MM.1S (cell line): ENCODE results near the gene TAF1B.

ENCODE experiments used
- DNase-seq: peaks from one replicate; pipeline ENCODE4 v3.0.0-alpha.2; 2015
- H2AFZ ChIP-seq: fragments of 300-600 bp; sonication (generic); 2 replicates; pipeline ENCODE4 v1.6.0; 2016; ENCODE audit warnings: antibody characterized with exemption, low read length
- H3F3A ChIP-seq: fragments of 300-600 bp; sonication (generic); 2 replicates; pipeline ENCODE4 v1.6.1; 2016; ENCODE audit warnings: mild to moderate bottlenecking, antibody characterized with exemption, low read length, moderate library complexity, mixed read lengths; ENCODE audit not compliant: insufficient read depth
- H3K27ac ChIP-seq: fragments of 300-600 bp; sonication (generic); 2 replicates; pipeline ENCODE4 v1.5.1; 2016; ENCODE audit warnings: mild to moderate bottlenecking, low read length
- H3K27me3 ChIP-seq: fragments of 300-600 bp; sonication (generic); replicated peaks from 2 replicates; pipeline ENCODE4 v1.6.0; 2016; ENCODE audit warnings: low read length; ENCODE audit not compliant: insufficient read depth
- H3K36me3 ChIP-seq: fragments of 300-600 bp; sonication (generic); replicated peaks from 2 replicates; pipeline ENCODE4 v1.6.1; 2016; ENCODE audit warnings: mild to moderate bottlenecking, low read length, mixed read lengths; ENCODE audit not compliant: insufficient read depth
- H3K4me1 ChIP-seq: fragments of 300-600 bp; sonication (generic); 2 replicates; pipeline ENCODE4 v1.6.1; 2016; ENCODE audit warnings: low read length, mixed read lengths
- H3K4me2 ChIP-seq: fragments of 300-600 bp; sonication (generic); 2 replicates; pipeline ENCODE4 v1.6.0; 2016; ENCODE audit warnings: low read depth, low read length
- H3K4me3 ChIP-seq: fragments of 300-600 bp; sonication (generic); 2 replicates; pipeline ENCODE4 v1.5.1; 2016; ENCODE audit warnings: low read length, mixed read lengths
- H3K79me2 ChIP-seq: fragments of 300-600 bp; sonication (generic); 2 replicates; pipeline ENCODE4 v1.6.1; 2016; ENCODE audit warnings: mixed run types, low read length, mixed read lengths
- H3K9ac ChIP-seq: fragments of 300-600 bp; sonication (generic); 2 replicates; pipeline ENCODE4 v1.6.1; 2016; ENCODE audit warnings: low read length, mixed read lengths
- H3K9me2 ChIP-seq: fragments of 300-600 bp; sonication (generic); replicated peaks from 2 replicates; pipeline ENCODE4 v1.6.1; 2016; ENCODE audit warnings: mild to moderate bottlenecking, low read length, mixed read lengths; ENCODE audit not compliant: insufficient read depth
- H3K9me3 ChIP-seq: fragments of 300-600 bp; sonication (generic); replicated peaks from 2 replicates; pipeline ENCODE4 v1.6.1; 2016; ENCODE audit warnings: mild to moderate bottlenecking, low read length, mixed read lengths; ENCODE audit not compliant: insufficient read depth
- H4K20me1 ChIP-seq: fragments of 300-600 bp; sonication (generic); 2 replicates; pipeline ENCODE4 v1.6.1; 2016; ENCODE audit warnings: mild to moderate bottlenecking, low read length, moderate library complexity, mixed read lengths; ENCODE audit not compliant: insufficient read depth
- CTCF ChIP-seq: fragments of 300-600 bp; sonication (generic); IDR thresholded peaks from 2 replicates; pipeline ENCODE4 v1.5.1; 2016; ENCODE audit warnings: antibody characterized with exemption, low read length, mixed read lengths
- EZH2 ChIP-seq: fragments of 300-600 bp; sonication (generic); optimal IDR thresholded peaks from 2 replicates; pipeline ENCODE3; 2017; ENCODE audit warnings: low read depth, mild to moderate bottlenecking, antibody characterized with exemption, low read length, mixed read lengths
- EZH2phosphoT487 ChIP-seq: fragments of 300-600 bp; sonication (generic); IDR thresholded peaks from 2 replicates; pipeline ENCODE4 v1.6.1; 2018; ENCODE audit warnings: antibody characterized with exemption, low read length

Gene TAF1B

GRCh38 chr2:9909106-9909505, 65.8 kb downstream of the TAF1B start:
- Histone ChIP-seq H3K9me2 (no peaks in the 10 kb centered on the region), H3K27me3 (no peaks in the 10 kb centered on the region), H3K27ac (no peak overlapping the region), H3K4me3 (no peak overlapping the region), H3K4me2 (no peak overlapping the region), H3K9ac (no peak overlapping the region), H3K36me3 (no peaks in the 10 kb centered on the region), H3K79me2 (no peaks in the 10 kb centered on the region), H3K9me3 (no peaks in the 10 kb centered on the region), H2AFZ (no peak overlapping the region), H3F3A (no peaks in the 10 kb centered on the region), H3K4me1 (peaks cover 3% of the 10 kb centered on the region), H4K20me1 (no peaks in the 10 kb centered on the region)
- no peak for DNase-seq
- TF ChIP-seq CTCF (no peak), EZH2phosphoT487 (no peak), EZH2 (no peak)

- Histone ChIP-seq H3K4me2 (no peak overlapping the region), H3K9me3 (no peaks in the 10 kb centered on the region), H3K9ac (no peak overlapping the region), H3K4me1 (peaks cover 14% of the 10 kb centered on the region), H3K9me2 (no peaks in the 10 kb centered on the region), H3K36me3 (no peaks in the 10 kb centered on the region), H3K79me2 (no peaks in the 10 kb centered on the region), H3K27me3 (no peaks in the 10 kb centered on the region), H3K4me3 (no peak overlapping the region), H4K20me1 (no peaks in the 10 kb centered on the region), H3K27ac (no peak overlapping the region), H2AFZ (no peak overlapping the region), H3F3A (no peaks in the 10 kb centered on the region; the same call in 1 of the 2 replicates)
- DNase-seq, result no peak
- no peak for TF ChIP-seq CTCF
- TF ChIP-seq EZH2, result no peak
- no peak for TF ChIP-seq EZH2phosphoT487
These were observed 67.4 kb downstream of the TAF1B start for GRCh38 chr2:9910699-9911098.

- no peak overlapping the region for H3K27ac ChIP-seq
These were observed 69.2 kb downstream of the TAF1B start for GRCh38 chr2:9912468-9912867.

More at GRCh38 chr2:9912468-9912867, 69.2 kb downstream of the TAF1B start:
- Histone ChIP-seq H3K9me2 (no peaks in the 10 kb centered on the region), H3K4me1 (peaks cover 14% of the 10 kb centered on the region), H3K36me3 (no peaks in the 10 kb centered on the region), H2AFZ (no peak overlapping the region), H4K20me1 (no peaks in the 10 kb centered on the region), H3K4me3 (no peak overlapping the region), H3K9ac (no peak overlapping the region), H3K4me2 (no peak overlapping the region), H3K27me3 (no peaks in the 10 kb centered on the region), H3F3A (no peaks in the 10 kb centered on the region; the same call in 1 of the 2 replicates), H3K79me2 (no peaks in the 10 kb centered on the region), H3K9me3 (no peaks in the 10 kb centered on the region)
- TF ChIP-seq CTCF (no peak), EZH2phosphoT487 (no peak), EZH2 (no peak)
- no peak for DNase-seq
